ENCODE results near the gene SPTBN4. TPM values are rescaled to one million over a fixed set of nuclear protein-coding genes. Genes with fewer than 3 reads are reported as not detected.
"Not testable (repeated sequence)": the region's sequence is repeated elsewhere in the genome, so short reads cannot be mapped to it uniquely, and the experiment has no call there.

Gene SPTBN4
- polyA plus RNA-seq, 6 donors from 2014 or later = not detected

DNA sequence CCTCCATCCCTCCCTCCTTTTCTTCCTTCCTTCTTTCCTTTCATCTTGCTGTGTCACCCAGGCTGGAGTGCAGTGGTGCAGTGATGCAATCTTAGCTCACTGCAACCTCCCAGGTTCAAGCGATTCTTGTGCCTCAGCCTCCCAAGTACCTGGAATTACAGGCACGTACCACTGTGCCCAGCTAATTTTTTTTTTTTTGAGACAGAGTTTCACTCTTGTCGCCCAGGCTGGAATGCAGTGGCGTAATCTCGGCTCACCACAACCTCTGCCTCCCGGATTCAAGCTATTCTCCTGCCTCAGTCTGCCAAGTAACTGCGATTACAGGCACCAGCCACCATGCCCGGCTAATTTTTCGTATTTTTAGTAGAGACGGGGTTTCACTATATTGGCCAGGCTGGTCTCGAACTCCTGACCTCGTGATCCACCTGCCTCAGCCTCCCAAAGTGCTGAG, 3.2 kb upstream of the SPTBN4 start:
- H3K27ac Mint-ChIP-seq = peak overlapping the region in 1 of 6 donors; percentile 47
- not testable (repeated sequence) for ATAC-seq (ENCODE audit: low read depth in 2 of 2); H3K36me3 Mint-ChIP-seq; H3K9me3 Mint-ChIP-seq; DNase-seq
- H3K4me3 Mint-ChIP-seq = peak overlapping the region in 3 of 8 donors; percentile 20 to 73 (median 42)
- H3K27me3 Mint-ChIP-seq = peaks cover 5 to 24% (median 9%) of the 10 kb centered on the region in 3 donors
- peaks cover 35 to 45% (median 40%) of the 10 kb centered on the region in 3 donors for H3K4me1 Mint-ChIP-seq

DNA sequence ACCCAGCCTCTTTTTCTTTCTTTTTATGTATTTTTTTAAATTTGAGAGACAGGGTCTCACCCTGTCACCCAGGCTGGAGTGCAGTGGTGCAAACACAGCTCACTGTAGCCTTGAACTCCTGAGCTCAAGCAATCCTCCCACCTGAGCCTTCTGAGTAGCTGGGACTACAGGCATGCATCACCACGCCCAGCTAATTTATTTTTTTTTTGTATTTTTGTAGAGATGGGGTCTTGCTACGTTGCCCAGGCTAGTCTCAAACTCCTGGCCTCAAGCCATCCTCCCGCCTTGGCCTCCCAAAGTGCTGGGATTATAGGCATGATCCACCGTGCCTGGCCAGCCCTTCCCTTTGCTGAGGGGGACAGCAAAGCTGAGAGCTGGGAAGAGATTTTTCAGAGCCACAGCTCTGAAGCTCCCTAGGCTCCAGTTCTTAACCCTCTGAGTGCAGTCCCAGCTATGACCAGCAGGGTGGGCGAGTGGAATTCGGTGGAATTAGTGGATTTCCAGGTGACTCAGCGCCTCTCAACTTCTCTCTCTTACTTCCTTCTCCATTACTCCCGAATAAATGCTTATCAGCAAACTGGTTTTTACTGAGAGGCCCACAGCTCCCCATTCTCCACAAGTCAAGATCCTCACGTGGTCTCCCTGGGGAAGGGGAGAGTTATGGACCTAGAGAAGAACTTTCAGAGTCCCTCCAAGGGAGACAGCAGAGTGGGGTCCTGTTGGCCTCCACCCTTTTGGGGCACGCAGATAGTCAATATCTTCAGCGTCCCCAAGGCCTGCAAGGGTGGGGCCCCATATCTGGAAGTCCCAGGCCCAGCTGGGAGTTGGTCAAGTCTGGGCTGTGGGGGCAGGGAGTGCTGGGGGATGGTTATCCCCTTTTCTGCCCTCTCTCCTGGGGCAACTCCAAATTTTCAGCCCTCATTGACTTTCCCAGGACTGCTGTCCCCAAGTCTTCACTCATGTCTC, 2.5 kb upstream of the SPTBN4 start:
- peaks cover 35 to 45% (median 40%) of the 10 kb centered on the region in 3 donors for H3K4me1 Mint-ChIP-seq
- peaks cover 0 to 5% (median 0%) of the 10 kb centered on the region in 7 donors for H3K9me3 Mint-ChIP-seq
- H3K36me3 Mint-ChIP-seq = peaks cover 0 to 7% of the 10 kb centered on the region in 2 donors
- ATAC-seq (ENCODE audit: low read depth in 2 of 2) (no peak), DNase-seq (peak; percentile 32)
- H3K4me3 Mint-ChIP-seq = peak overlapping the region in 7 of 8 donors; percentile 23 to 92 (median 88)
- peaks cover 5 to 31% (median 9%) of the 10 kb centered on the region in 3 donors for H3K27me3 Mint-ChIP-seq
- H3K27ac Mint-ChIP-seq = peak overlapping the region in 3 of 6 donors; percentile 58 to 99 (median 95)

DNA sequence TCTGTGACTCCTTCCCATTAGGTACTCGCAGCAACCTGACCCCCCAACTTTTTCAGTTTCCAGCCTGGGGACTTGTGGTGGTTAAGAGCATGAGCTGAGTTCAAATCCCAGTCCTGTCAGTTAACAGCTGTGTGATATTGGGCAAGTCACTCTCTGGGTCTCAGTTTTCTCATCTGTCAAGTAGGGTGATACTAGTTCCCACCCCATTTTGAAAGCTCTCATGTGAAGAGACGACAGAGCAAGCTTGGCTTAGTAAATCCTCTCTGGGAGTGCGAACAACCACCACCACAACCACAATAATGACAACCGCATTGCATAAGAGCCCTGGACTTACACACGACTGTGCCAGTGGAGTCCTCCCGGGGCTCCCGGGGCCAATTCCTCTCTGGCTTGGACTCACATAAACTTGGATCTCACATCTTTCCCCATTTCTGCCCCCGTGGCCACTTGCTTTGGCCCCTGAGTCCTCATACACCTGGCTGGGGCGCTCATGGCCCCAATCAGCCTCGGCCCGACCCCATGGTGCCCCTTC, 1.7 kb upstream of the SPTBN4 start:
- Mint-ChIP-seq H3K9me3 (peaks cover 0 to 5% (median 0%) of the 10 kb centered on the region in 7 donors), H3K36me3 (peaks cover 0 to 7% of the 10 kb centered on the region in 2 donors), H3K4me3 (peak overlapping the region; percentile 80 to 92 (median 88)), H3K4me1 (peaks cover 35 to 45% (median 40%) of the 10 kb centered on the region in 3 donors), H3K27me3 (peaks cover 5 to 31% (median 9%) of the 10 kb centered on the region in 3 donors), H3K27ac (peak overlapping the region; percentile 88 to 99 (median 94))
- ATAC-seq (ENCODE audit: low read depth in 2 of 2) (no peak), DNase-seq (no peak)

DNA sequence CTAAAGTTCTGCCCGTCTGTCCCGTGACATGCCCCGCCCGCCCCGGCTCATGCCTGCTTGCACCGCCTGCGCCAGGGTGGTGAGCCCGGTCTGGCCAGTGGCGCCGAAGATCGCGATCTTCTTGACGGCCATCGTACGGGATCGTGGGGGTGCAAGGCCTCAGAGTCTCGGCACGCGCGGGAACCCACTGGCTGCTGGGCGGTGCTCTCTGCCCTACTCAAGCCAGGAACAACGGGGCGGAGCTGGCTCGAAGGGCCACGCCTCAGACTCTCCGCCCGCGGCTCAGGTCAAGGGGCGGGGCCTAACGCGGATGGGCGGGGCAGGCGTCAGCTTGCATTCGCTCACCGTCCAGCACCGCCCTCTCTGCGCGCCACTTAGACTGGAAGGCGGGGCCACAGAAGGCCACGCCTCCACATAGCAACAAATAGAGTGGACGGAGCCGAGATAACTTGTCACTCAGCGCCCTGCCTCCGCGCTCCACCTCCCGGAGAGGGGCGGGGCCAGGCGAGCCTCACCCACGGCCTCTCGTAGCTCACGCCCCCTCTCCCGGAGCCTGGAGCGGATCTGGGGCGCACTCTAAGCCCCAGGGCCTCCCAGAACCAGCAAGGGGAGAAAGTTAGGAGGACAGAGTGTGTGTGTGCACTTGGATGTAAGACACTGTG, 1.1 kb upstream of the SPTBN4 start, which contains the start of gene BLVRB:
Gene BLVRB (minus strand): TSS at position 189 of the 662 bp plus-strand sequence. CDS start 57 bp downstream, at position 132.
- peaks cover 0 to 5% (median 0%) of the 10 kb centered on the region in 7 donors for H3K9me3 Mint-ChIP-seq
- DNase-seq (peak; percentile 99), ATAC-seq (ENCODE audit: low read depth in 2 of 2) (peak; percentile 68 to 79)
- peak within 1 kb of the TSS; percentile 89 to 100 (median 97) for H3K27ac Mint-ChIP-seq
- H3K4me1 Mint-ChIP-seq = peaks cover 35 to 43% (median 40%) of the 10 kb centered on the region in 3 donors
- peak within 1 kb of the TSS; percentile 80 to 92 (median 88) for H3K4me3 Mint-ChIP-seq
- peaks cover 0 to 7% of the 10 kb centered on the region in 2 donors for H3K36me3 Mint-ChIP-seq
- H3K27me3 Mint-ChIP-seq = peaks cover 5 to 35% (median 9%) of the 10 kb centered on the region in 3 donors

DNA sequence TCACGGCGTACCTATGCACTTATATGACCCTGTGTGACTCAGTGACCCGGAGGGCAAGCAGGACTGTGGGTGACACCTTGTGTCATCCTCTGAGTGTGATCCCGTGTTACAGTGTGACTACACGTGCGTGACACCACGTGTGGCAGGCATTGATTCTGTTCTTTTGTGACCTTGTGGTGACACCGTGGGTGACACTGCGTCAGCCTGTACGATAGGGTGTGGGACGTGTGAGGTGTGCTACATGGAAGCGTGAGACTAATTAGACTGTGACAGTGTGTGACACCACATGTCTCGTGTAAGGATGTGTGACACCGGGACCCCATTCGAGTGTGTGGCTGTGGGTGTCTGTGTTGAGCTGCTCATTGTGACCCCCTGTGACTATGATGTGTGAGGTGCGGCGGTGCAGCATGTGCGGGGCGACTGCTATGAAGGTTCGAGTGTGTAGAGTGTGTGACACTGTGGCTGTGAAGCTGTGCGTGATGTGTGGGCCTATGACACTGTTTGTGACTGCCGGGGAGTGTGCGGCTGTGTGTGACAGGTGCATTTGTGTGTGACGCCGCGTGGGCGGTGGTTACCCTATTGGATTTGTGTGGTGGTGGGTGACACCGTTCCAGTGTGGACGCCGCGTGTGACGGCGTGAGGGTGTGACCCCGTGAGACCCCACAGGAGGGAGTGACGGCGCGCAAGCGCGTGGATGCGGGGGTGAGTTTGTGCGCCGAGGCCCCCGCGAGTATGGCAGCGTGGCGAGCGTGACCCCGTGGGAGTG, 399 bp upstream of the SPTBN4 start:
- DNase-seq = peak; percentile 64
- Mint-ChIP-seq H3K9me3 (peaks cover 0 to 5% (median 0%) of the 10 kb centered on the region in 7 donors), H3K4me1 (peaks cover 30 to 36% (median 34%) of the 10 kb centered on the region in 3 donors), H3K4me3 (peak overlapping the region; percentile 80 to 92 (median 88)), H3K27ac (peak overlapping the region; percentile 89 to 100 (median 97)), H3K27me3 (peaks cover 9 to 41% (median 9%) of the 10 kb centered on the region in 3 donors), H3K36me3 (peaks cover 0 to 7% of the 10 kb centered on the region in 2 donors)
- peak; percentile 47 to 55 for ATAC-seq (ENCODE audit: low read depth in 2 of 2)

DNA sequence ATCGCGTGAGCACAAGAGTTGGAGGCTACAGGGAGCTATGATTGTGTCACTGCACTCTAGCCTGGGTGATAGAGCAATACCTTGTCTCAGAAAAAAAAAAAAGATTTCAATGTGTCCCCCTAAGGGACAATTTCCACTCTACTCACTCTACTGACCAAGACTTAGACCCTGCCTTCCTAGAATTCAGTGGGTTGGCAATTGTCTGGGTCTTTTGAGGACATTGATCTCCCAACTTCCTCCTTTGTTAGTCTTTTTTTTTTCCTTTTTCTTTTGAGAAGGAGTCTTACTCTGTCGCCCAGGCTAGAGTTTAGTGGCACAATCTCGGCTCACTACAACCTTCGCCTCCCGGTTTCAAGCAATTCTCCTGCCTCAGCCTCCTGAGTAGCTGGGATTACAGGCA, 2.2 kb downstream of the SPTBN4 start:
- no peak for ATAC-seq (ENCODE audit: low read depth in 2 of 2)
- H3K27ac Mint-ChIP-seq = peak overlapping the region in 2 of 6 donors; percentile 40 to 91

GRCh38 chr19:40471111-40471510, 4.3 kb downstream of the SPTBN4 start:
- H3K27ac Mint-ChIP-seq = no peak overlapping the region
- peaks cover 8 to 36% (median 13%) of the 10 kb centered on the region in 3 donors for H3K27me3 Mint-ChIP-seq
- peaks cover 0 to 7% of the 10 kb centered on the region in 2 donors for H3K36me3 Mint-ChIP-seq
- peaks cover 0 to 4% (median 0%) of the 10 kb centered on the region in 7 donors for H3K9me3 Mint-ChIP-seq
- peaks cover 6 to 7% (median 7%) of the 10 kb centered on the region in 3 donors for H3K4me1 Mint-ChIP-seq
- H3K4me3 Mint-ChIP-seq = peak overlapping the region in 1 of 8 donors; percentile 33
- DNase-seq (no peak), ATAC-seq (ENCODE audit: low read depth in 2 of 2) (no peak)

More for the DNA sequence above, 2.2 kb downstream of the SPTBN4 start:
- peaks cover 21 to 26% (median 26%) of the 10 kb centered on the region in 3 donors for H3K4me1 Mint-ChIP-seq
- DNase-seq = no peak
- peaks cover 9 to 41% (median 9%) of the 10 kb centered on the region in 3 donors for H3K27me3 Mint-ChIP-seq
- peak overlapping the region in 2 of 8 donors; percentile 57 to 74 for H3K4me3 Mint-ChIP-seq
- H3K36me3 Mint-ChIP-seq = peaks cover 0 to 7% of the 10 kb centered on the region in 2 donors
- peaks cover 0 to 5% (median 0%) of the 10 kb centered on the region in 7 donors for H3K9me3 Mint-ChIP-seq

DNA sequence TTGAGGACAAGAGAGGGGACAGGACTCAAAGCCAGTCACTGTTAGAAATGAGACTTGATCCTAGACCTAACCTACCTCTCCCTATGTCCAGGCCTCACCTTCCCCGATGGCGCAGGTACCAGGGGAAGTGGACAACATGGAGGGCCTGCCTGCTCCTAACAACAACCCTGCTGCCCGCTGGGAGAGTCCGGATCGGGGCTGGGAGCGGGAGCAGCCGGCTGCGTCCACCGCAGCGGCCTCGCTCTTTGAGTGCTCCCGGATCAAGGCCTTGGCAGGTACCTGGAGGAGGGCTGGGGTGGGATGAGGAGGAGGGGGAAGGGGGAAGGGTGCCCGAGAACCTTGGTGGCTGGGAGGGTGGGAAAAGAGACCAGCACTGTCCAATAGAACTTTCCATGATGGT, 5.7 kb downstream of the SPTBN4 start:
- Mint-ChIP-seq H3K36me3 (no peaks in the 10 kb centered on the region), H3K27me3 (peaks cover 4 to 32% (median 8%) of the 10 kb centered on the region in 3 donors), H3K4me1 (no peaks in the 10 kb centered on the region), H3K9me3 (no peaks in the 10 kb centered on the region), H3K27ac (no peak overlapping the region), H3K4me3 (no peak overlapping the region)
- ATAC-seq (ENCODE audit: low read depth in 2 of 2) = no peak
- no peak for DNase-seq

DNA sequence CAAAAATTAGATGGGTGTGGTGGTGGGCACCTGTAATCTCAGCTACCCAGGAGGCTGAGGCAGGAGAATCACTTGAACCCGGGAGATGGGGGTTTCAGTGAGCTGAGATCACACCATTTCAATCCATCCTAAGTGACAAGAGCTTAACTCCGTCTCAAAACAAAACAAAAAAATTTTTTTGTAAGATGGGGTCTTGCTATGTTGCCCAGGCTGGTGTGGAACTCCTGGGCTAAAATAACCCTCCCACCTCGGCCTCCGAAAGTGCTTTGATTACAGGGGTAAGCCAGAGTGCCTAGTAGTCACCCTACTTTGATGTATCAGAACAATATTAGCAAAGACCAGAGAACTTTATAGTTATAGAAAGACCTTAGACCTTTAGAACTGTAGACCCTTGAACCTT, 7.9 kb downstream of the SPTBN4 start:
- Mint-ChIP-seq H3K4me1 (no peaks in the 10 kb centered on the region), H3K9me3 (no peaks in the 10 kb centered on the region), H3K36me3 (no peaks in the 10 kb centered on the region), H3K27ac (no peak overlapping the region), H3K27me3 (peaks cover 8 to 28% (median 19%) of the 10 kb centered on the region in 3 donors), H3K4me3 (no peak overlapping the region)
- DNase-seq (no peak), ATAC-seq (ENCODE audit: low read depth in 2 of 2) (no peak)

GRCh38 chr19:40475878-40476644, 9.3 kb downstream of the SPTBN4 start:
- not testable (repeated sequence) for H3K4me3 Mint-ChIP-seq; DNase-seq; H3K36me3 Mint-ChIP-seq; H3K9me3 Mint-ChIP-seq; H3K4me1 Mint-ChIP-seq; ATAC-seq (ENCODE audit: low read depth in 2 of 2)
- peak overlapping the region in 1 of 6 donors; percentile 80 for H3K27ac Mint-ChIP-seq
- peaks cover 11 to 19% (median 19%) of the 10 kb centered on the region in 3 donors for H3K27me3 Mint-ChIP-seq

DNA sequence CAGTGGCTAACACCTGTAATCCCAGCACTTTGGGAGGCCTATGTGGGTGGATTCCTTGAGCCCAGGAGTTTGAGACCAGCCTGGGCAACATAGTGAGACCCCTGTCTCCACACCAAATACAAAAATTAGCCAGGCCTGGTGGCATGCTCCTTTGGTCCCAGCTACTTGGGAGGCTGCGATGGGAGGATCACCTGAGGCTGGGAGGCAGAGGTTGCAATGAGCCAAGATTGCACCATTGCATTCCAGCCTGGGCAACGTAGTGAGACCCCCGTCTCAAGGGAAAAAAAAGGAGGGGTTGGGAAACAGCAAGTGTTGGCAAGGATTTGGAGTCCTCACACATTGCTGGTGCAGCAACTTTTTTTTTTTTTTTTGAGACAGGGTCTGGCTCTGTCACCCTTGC, 19.2 kb downstream of the SPTBN4 start:
- H3K4me1 Mint-ChIP-seq = peaks cover 0 to 7% (median 0%) of the 10 kb centered on the region in 3 donors
- no peak overlapping the region for H3K4me3 Mint-ChIP-seq
- H3K27me3 Mint-ChIP-seq = peaks cover 11 to 60% (median 32%) of the 10 kb centered on the region in 3 donors
- DNase-seq = no peak
- no peak for ATAC-seq (ENCODE audit: low read depth in 2 of 2)
- peaks cover 0 to 7% (median 0%) of the 10 kb centered on the region in 7 donors for H3K9me3 Mint-ChIP-seq
- H3K36me3 Mint-ChIP-seq = peaks cover 0 to 2% of the 10 kb centered on the region in 2 donors
- H3K27ac Mint-ChIP-seq = no peak overlapping the region

Measured in naive B cell (primary cell).